G401.6 (cell line): Measurements from ENCODE around the gene COG5.

Experiments used
- FAIRE-seq: peaks from 2 replicates; lab custom pipeline; 2012; peaks lifted over from hg19 to GRCh38; lab: Jason Lieb, UNC

COG5 gene

DNA sequence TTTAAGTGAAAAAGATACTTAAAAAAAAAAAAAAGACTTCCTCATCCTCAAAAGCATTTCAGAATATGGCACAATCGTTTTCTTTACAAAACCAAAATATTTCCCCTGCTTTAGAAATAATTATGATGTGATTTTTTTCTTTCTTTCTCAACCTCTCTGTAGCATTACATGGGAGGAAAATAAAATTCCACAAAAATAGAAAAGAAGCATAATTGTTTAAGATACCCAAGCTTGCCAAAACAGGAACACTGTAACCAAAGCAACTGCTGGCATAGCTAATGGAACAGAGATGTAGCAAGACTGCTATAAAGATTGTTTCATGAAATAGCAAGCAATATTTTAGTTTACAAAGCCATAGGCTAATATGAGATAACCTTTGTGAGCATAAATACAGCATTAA is 169.4 kb downstream of the COG5 start:
- FAIRE-seq: no peak

DNA sequence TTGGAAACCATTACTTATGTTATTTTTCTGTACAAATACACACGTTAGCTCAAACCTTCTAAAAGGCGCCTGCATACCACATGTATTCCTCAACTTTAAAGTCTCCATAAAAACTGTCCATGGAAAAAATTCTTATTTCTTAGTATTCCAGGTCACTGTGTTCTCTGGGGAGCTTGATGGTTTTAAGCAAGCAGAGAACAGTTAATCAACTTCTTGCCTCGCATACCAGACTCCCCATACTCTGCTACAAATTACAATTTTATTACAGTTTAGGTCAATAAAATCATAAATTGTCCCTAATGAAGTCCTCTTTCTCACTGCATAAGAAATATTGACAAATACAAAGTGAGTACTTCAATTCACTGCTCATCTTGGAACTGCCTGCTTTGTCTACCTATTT is 170.9 kb downstream of the COG5 start:
- no peak for FAIRE-seq

DNA sequence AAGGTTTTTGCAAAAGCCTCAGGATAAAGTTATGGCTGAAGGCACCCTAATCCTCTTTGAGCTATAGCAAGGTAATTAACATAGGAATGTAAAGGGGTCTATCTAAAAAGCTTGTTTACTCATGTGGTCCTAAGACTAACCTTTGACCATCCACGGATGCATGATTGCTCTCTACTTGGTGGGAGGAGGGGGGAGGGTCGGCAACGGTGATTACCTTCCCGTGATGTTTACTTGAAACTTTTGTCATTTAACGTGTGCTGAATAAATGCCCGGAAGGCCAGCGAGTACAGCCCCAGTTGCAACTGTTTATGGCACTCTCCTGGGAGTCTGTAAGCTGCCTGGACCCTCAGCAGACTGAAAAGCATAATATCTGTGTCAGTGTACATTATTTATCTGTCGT is 172.8 kb downstream of the COG5 start:
- no peak for FAIRE-seq

DNA sequence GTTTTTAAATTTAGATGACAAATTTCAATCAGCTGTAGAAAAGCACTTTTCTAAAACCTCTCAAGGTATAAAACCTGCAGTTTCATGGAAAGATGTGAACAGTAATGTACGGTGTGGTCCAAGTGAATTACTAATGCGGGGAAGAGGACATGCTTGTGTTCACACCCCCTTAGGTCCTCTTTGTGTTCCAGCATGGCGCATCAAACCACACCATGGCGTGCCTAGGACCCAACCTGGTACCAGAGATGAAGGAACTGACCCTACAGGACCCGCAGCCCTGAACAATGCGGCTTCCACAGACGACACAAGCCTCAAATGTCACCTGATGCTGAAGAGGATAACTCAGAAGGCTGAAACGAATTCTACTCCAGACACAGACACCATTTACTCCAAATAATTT is 175.1 kb downstream of the COG5 start:
- FAIRE-seq: no peak

DNA sequence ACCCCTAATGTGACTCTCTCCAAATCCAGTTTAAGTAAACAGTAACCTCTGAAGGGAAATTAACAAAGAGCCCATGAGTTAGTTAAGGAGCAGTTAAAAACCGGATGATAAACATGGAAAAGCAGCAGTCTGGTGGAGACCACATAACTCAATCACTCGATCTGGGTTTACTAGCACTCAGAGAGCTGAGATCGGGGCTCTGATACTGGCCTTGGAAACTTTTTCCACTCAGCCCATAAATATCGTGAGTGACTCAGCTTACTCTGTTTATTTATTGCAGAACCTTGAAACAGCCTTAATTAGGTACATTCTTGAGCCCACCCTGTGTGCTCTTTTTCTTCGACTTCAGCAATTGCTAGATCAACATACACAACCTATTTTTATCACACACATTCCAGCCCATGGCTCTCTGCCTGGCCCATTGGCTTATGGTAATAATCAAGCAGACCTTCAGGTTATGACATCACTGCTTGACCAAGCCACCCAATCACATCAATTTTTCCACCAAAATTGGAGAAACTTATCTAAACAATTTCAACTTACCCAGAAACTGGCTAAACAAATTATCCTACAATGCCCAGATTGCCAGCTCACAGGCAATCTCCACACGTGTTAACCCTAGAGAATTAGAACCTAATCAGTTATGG is 176.0 kb downstream of the COG5 start:
- FAIRE-seq: no peak

DNA sequence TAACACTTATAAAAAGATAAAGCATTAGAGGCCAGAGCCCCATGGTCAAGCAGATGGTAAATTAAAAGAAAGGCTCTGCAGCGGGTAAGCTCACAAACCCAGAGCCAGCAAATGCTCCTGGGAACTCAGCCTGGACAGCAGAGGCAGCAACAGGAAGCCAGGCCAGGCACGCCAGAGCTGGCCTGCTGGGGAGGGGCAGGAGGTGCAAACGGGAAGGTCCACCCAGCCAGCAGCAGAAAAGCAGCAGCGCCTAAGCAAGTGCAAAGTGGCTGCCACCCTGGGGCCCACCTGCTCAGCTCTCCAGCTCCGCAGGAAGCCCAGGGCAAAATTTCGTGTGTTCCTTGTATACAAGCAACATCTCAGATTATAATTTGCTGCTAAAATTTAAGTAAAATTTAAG is 176.6 kb downstream of the COG5 start:
- no peak for FAIRE-seq

DNA sequence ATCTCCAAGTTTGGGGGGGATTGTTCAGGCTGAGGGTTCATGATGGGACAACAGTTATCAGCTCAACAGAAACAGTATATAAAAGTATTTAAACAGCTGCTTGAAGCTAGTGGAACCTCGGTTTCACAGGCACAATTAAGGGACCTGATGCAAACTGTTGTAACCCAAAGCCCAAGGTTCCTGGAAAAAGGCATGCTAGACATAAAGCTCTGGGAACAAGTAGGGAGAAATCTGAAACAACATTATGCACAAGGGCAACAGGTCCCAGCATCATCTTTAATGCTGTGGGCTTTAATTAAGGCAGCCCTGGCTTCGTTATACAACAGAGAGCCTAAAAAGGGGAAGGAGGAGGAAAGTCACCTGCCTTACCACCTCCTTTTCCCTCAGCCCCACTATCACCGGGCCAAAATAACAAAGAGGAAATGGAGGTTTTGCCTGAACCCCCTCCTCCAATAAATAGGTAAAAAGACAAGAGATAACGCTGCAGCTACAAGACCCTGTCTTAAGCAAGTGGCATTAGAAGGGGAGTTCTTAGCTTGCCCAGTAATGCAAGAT is 177.1 kb downstream of the COG5 start:
- FAIRE-seq: no peak

DNA sequence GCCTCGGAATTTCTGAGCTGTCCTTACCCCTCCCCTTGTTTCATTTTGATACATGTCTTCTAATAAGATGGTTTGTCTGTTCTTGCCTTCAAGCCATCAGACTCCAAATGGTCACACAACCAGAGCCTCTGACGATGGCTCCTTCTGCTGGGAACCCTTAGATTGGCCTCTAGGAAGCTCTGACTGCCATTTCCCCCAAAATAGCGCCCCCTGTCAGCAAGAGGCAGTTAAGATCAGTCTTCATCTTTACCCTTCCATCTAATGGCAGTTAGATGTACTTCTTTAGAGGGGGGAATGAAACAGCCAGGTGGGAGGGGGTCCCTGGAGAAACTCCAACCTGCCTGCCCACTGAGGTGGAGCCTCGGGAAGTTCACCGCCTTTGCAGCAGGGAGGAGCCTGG is 179.7 kb downstream of the COG5 start:
- no peak for FAIRE-seq

DNA sequence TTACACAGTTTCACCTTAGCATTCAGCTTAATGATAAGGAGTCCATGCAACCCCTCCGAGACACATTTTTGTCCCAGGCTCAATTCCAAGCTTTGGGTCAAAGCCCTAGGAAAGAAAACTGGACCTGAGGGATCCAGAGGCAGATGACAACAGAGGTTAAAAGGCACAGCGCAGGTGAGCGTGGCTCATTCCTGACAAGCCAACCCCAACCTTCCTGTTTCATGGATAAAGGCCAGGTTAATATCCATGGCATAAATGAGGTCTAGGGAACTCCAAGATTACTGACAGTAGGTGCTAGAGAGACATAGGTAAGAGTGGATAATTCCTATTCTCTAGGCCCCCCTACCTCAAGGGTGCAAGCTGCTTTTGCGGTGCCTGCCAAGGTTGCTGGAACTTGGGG is 180.5 kb downstream of the COG5 start:
- no peak for FAIRE-seq

DNA sequence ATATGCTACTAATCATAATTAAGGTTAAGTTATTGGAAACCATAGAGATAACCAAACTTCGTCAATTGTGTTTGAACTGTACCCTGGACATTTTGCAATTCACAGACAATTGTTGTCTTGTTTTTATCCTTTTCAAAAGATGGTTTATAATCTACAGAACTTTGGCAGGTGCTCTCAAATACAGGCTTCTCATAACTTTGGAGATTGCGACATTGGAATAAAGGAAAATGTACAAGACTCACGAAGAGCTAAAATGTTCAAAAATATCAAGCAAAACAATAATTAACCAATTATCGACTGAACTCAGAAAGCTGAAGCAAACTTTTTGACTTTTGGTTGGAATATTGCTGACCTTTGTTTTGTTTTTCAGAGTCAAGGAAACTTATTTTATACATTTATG is 182.3 kb downstream of the COG5 start:
- FAIRE-seq: no peak

DNA sequence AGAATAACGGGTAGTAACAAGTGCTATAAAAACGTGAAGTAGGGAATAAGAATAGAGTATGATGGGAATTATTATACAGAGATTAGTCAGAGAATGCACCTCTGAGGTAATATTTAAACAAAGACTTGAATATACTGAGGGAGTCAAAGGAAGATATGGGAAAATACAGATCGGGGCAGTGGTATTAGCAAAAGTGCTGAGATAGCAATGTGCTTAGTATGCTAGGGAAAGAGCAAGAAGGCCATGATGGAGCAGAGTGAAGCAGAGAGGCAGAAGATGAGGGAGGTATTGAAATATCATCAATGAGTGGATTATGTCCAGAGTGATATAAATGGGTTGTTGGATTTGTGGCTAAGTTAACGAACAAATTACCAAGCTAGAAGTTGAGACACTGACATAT is 190.4 kb downstream of the COG5 start:
- FAIRE-seq: no peak

DNA sequence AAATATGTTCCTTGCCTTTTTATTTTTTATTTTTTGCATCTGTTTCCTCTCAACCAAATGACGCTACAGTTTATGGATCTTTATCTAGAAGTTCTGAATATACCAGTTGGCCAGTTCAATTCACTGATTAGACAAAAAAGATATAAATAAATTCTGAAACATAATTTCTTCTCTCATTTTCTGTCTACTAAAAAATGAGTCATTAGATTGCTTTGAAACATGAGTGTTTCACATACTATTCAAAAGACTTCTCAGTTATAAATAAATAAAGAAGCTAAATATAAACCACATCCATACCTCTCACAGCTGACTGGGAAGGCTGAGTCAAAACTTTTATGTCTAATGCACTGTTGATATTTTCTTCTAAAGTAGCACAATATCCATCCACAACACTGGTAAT is 191.4 kb downstream of the COG5 start:
- FAIRE-seq: no peak

DNA sequence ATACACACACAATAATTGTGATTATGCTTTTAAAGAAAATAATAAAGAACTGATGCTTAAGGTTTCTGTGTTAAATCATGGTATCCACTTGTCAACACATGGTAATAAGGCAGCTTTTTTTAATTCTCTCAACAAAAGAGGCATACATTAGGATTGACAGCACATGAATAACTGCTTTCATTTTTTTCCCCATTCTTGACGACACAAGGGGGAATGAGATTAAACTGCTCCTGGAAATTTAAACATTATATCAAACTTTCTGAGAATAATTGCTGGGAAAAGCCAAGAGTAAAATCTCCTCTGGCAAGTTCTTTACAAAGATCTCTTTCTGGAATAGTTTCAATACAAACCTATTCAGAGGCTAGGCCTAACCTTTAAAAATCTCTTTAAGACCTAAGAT is 192.9 kb downstream of the COG5 start:
- FAIRE-seq: no peak

DNA sequence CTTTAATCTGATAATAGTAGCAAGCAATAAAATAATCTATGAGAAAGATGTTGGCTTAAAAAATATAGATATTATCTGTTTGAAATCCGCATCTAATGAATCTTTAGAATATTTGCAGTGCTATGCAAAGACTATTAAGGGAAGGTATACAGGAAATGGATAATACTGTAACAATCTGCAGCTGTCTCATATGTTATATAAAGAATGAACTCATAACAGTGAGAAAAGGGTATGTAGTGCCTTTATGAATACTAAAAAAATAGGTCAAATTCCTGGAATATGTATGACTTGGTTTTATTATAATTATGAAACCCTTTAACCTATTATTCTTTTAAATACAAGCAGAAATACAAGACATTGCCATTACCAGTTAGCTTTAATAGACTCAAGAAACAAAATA is 198.9 kb downstream of the COG5 start:
- FAIRE-seq: no peak

DNA sequence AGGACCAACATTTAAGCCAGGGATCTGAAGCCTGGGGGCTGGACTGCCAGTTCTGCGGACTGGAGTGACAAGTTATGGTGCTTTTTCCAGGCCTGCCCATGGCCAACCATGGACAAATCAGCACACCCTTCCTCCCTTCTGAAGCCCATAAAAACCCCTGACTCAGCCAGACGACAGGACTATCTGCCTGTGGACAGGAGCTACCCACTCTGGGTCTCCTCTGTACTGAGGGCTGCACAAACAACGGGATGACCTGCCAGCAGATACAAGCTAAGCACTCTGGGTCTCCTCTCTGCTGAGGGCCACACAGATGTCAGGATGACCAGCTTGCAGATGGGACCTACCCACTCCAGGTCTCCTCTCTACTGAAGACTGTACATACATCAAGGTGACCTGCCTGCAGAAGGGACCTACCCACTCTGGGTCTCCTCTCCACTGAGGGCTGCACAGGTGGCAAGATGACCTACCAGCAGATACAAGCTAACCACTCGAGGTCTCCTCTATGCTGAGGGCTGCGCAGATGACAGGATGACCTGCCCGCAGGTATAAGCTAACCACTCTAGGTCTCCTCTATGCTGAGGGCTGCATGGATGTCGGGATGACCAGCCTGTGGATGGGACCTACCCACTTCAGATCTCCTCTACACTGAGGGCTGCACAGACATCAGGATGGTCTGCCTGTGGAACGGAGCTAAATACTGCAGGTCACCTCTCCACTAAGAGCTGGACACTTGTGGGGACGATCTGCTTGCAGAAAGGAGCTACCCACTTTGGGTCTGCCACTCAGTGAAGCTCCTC is 204.0 kb downstream of the COG5 start:
- FAIRE-seq: no peak

DNA sequence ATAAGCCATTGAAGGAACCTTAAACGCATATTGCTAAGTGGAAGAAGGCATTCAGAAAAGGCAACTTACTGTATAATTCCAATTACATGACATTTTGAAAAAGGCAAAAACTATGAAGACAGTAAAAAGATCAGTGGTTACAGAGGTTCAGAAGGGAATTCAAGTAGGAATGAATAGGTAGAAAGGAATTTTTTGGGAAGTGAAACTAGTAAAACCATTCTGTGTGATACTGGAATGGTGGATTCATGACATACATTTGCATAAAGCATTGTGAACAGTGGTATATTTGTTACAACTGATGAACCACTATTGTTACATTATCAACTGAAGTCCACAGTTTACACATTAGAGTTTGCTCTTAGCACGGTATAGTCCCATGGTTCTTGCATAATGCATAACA is 208.1 kb downstream of the COG5 start:
- no peak for FAIRE-seq

DNA sequence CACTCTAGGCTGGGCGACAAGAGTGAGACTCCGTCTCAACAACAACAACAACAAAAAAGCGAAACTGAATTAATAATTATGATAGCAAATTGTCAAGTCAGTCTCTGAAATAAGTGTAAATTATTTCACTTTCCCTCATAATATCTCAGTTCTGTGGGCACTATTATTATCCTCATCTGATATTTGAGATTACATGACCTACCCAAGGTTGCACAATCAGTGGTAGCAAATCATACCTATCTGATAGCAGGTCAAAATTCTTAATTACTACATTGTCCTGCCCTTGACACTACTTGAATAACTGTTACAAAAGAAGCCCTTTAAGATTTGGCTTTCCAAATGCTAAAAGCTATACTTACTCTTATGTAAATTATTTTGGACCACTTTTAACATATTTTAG is 209.1 kb downstream of the COG5 start:
- FAIRE-seq: no peak

DNA sequence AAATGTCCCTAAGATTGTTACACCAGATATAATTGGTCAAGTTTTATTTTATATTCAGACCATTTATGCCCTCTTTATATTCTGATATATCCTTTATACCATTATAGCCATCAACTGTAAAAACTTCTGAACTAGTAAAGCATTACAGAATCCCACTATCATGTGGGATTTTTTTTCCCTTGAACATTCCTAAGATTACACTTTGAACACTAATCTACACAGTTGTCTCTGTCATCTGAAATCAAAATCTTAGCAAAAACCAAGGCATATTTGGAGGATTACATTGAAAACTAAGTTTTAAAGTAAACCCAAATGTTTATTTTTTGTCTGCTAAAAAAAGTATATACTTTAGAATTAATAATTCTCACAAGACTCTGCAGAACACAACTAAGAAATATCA is 210.0 kb downstream of the COG5 start:
- FAIRE-seq: no peak

DNA sequence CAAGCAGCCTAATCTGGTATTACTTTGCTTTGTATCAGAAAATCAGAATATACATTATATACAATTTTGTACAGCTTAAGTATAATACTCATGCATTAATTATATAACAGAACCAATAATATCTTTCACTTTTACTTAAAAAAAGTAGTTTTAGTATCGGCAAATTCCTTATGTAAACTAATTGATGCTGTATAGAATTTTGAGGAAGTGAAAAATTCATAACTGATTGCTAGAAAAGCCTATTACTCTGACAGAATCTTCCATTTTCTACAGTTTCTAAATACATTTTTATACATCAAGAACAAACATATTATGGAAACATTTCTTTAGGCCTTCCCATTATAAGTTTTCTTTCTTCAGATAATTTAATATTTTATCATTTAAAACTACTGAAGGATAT is 217.8 kb downstream of the COG5 start:
- FAIRE-seq: no peak

DNA sequence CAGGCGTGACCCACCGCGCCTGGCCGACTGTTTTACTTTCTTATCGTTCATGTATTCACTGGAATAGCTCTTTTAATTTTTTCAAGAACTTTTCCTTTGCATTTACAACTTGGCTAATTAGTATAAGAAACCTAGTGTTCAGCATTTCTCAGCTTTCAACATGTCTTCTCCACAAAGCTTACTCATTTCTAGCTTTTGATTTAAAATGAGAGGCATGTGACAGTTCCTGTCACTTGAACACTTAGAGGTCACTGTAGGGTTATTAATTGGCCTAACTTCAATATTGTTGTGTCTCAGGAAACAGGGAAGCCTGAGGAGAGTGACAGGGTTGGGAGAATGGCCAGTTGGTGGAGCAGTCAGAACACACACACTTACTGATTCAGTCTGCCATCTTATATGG is 218.9 kb downstream of the COG5 start:
- FAIRE-seq: no peak

DNA sequence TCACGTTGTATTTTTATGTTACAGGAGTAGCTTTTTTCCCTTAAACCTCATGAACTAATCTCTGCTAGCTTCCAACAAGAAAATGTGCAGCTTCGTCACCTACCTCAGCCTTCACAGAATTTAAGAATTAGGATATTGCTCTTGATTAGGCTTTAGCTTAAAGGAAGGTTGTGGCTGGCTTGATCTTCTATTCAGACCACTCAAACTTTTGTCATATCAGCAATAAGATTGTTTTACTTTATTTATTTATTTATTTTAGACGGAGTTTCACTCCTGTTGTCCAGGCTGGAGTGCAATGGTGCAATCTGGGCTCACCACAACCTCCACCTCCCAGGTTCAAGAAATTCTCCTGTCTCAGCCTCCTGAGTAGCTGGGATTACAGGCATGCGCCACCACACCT is 219.4 kb downstream of the COG5 start:
- no peak for FAIRE-seq

DNA sequence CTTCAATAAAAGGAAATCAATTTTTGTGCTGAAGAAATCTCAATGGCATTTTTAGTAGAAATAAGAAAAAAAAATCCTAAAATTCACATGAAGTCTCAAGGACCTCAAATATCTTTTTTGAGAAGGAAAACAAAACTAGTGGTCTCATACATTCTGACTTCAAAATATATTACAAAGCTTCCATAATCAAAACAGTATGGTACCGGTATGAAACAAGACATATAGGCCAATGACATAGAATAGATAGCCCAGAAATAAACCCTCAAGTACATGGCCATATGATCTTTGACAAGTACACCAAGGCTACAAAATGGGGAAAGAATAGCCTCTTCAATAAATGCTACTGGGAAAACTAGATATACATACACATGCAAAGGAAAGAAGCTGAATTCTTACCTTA is 225.6 kb downstream of the COG5 start:
- FAIRE-seq: no peak

DNA sequence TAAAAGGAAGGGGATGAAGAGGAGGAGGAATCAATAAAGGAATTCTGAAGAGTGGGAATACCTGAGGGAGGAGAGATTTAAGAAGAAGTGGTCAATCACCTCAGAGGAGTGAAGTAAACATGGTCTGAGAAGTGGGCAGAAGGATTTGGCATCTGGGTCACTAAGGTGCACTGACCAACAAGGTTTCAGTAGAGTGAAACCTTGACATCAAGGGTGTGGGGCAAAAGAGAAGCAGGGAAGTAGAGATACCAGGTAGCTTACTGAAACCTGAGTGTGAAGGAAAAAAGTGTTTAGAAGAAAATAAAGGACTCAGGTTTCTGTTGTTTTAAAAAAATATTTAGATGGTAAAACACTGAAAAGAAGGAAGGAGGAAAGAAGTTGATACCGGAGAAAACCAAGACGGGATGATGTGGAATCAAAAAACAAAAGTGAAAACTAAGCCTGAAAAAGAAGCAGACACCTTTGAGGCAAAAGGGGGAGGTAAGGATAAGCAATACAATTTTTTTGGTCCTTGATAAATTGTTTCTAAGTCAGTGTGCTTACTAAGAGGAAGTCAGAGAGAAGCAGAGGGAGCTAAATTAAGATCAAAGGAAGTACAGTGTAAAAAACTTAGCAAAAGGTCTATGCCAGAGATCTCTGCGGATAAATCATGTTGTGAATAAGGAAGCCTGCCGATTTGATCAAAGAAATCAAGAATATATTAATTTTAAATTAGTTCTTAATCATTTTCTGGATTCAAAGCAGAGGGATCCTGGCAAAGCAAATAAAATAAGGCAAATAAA is 231.0 kb downstream of the COG5 start:
- no peak for FAIRE-seq
